ENCODE measurements around the gene DNAH10.

DNAH10 gene

DNA sequence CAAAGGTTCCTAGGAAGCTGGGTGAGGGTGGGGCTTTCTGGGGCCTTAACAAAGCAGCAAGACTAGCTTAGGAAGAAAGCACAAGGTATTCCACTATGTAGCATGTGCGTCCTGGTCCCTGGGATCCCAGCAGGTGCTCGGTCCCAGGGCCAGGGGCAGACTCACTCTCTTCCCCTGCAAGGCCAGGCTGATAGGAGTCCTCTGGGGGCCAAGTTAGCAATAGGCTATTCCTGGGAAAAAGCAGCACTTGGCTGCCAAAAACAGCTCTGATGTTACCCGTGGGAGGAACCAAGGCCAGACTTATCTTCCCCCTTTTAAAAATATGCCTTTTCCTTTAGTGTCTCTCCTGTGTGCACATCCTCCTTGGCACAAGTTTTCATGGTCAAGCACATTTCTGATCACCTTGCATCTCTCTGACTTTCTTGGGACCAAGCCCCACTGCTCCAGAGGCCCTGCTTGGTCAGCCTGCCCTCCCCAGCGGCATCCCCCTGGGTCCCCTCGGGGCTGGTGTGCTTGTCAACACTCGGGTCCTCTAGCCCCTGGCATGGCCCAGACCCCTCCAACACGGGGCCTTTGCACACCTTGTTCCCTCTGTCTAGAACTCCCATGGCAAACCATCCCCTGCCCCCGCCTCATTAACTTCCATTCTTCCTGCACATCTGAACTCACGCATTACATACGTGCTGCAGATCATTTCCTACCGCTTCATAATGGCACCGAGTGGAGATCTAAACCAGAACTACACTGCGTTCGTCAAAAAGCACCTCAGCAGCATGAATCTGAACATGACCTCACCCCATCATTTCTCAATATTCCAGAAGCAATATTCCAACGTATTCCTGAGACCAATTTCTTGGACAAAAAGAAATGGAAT is 188.6 kb downstream of the DNAH10 start:
- no peak for DNase-seq

GRCh38 chr12:123951467-123951866 is 189.4 kb downstream of the DNAH10 start:
- no peak for DNase-seq

GRCh38 chr12:123952037-123952436 is 189.9 kb downstream of the DNAH10 start:
- DNase-seq = no peak

DNA sequence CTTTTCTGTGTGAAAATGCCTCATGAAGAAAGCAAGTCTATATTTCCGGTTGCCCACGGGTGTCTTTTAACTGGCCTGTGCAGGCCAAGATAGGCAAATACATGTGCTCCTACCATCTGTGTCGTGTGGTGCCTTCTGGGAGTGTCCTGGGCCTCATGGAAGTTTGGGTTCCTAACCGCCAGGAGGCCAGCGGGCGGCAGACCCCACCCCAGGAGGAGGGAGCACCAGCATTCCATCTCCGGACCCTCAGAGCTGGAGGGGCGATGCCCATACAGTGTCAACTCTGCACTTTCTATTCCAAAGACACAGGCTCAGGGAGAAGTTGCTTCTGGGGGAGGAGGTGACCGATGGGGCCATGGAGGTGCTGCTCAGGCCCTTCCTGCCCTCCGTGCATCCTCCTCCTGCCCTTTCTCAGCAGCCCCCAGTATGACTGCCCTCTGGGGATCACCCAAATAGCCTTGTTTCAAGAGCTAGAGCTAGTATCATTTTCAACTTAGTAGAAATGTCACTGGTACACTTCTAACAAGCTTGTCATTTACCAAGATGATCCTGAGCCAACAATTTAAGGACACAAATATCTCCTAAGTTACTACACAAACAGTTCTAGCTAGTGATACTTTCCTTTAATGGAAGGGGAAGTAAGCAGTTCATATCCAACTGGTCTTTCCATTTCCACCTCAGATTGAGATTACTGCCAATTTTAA is 192.7 kb downstream of the DNAH10 start:
- DNase-seq = no peak

GRCh38 chr12:123956249-123956648 is 194.1 kb downstream of the DNAH10 start:
- DNase-seq = no peak

- no peak for DNase-seq
Measured at GRCh38 chr12:123957196-123957595, 195.1 kb downstream of the DNAH10 start.

DNA sequence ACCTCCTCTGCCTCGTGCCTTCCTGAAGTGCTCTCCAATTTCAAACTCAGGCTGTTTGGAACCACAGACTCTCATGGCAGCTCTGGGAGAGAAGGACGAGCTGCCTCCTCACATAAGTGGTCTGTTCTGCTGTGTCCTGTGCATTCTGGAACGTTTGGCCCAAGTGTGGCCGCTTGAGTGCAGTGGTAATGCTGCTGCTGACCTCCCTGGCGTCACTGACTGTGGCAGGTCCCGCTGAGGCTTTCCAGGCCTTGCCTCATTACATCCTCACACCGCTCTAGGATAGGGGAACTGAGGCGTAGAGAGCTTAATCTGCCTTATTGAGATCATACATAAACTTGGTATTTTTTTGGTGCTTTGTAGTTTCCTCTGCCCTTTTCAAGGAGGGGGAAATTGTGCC is 196.4 kb downstream of the DNAH10 start:
- no peak for DNase-seq

- no peak for DNase-seq
Measured at GRCh38 chr12:123958876-123959275, 196.8 kb downstream of the DNAH10 start.

GRCh38 chr12:123960029-123960735 is 198.1 kb downstream of the DNAH10 start:
- DNase-seq = no peak

DNA sequence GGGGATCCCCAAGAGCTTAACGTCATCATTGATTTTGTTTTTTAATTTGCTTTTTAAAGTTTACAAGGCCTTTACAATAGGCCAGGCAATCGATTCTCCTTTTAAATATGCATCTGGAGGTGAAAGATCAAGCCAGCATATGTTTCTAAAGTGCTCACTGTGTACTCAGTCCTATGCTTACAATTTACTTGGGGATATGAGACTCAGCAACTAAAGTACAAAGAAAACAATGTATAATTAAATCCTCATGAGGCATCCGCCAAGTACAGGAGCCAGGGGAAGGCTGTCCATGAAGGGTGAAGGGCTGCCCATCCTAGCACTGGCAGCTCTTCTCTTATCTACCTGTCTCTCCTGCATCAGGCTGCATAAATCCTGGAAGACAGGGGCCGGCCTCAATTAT is 198.8 kb downstream of the DNAH10 start:
- DNase-seq = no peak

DNA sequence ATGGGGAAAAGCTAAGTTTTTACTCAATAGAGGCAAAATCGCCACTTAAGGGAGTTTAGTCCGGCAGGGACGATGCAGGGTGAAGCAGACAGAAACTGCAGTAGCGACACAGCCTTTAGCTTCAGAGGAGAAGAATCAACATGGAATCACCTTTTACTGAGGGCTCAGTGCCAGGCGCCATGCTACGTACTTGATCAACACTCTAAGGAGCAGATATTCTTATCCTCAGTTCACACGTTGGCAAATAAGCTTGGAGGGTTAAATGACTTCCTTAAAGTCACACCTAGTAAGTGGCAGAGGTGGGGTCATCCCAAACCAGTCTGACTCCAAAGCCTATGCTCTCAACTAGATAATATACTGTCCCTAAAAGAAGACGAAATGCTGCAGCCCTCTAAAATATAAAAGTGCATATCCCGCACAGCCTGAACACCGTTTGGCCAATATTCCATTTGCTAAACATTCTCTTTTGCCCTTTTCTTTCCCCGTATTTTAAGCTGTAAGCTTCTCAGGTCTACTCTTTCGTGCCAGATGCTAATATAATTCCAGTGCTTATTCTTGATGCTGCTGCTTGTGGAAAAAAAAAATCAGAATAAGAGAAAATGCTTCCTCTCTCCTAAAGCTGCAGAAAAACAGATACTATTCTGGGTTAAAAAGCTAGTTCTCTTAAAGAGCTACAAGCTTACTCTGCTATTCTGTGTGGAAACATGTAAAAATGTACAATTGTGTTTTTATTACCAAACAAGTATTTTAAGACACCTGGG is 199.7 kb downstream of the DNAH10 start:
- no peak for DNase-seq

DNA sequence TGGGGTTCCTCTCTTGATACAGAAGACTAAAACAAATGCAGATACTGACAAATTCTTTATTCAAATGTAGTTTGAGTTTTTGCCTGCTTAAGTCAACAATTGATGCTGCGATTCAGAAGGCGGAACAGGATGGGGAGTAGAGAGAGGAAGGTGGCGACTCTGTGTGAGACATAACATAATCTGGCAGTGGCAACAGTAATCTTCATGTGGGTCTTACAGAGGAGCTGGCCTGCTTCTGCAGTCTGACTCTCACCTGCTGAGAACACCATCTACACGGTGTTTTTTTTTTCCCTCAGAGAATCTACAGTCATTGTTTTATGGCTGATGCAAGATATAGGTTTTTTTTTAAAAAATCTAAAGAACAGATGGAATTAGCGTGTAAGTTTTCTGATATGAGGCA is 200.4 kb downstream of the DNAH10 start:
- no peak for DNase-seq

DNA sequence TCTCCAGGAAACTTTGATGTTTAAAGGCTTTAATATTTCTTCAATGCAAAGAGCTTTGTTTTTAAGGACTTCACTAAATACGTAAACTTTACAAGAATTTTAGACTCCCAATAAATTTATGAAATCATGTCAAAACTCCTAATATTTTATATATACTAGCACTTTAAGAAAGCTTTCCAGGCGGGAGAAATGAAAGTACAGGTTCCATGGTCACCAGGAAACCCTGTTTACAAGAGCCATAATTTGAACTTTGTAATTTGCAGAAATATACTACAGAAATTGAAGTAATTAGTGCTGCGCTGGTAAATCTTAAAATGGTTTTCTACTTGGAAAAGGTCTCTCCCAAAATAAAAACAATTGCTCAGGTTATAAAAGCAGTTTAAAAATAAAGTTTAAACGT is 201.7 kb downstream of the DNAH10 start:
- DNase-seq = no peak

- no peak for DNase-seq
Measured at GRCh38 chr12:123965382-123965781, 203.3 kb downstream of the DNAH10 start.

DNA sequence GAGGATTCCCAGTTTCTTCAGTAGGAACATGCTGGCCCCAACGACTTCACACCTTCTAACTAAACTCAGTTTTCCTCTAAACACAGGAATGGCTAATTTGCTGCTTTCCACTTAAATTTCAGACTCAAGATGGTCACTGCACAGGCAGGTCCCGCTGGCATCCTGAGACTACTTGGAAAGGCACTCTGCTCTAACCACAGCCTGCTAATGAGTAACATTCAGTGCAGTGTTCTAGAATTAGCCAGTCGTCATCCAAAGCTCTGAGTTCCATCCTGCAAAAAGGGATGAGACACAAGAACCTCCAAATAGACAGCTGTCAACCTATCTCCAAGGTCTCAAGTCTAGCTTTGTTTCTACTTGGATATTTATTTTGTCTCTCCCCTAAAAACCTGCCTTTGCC is 204.5 kb downstream of the DNAH10 start:
- DNase-seq = no peak

DNA sequence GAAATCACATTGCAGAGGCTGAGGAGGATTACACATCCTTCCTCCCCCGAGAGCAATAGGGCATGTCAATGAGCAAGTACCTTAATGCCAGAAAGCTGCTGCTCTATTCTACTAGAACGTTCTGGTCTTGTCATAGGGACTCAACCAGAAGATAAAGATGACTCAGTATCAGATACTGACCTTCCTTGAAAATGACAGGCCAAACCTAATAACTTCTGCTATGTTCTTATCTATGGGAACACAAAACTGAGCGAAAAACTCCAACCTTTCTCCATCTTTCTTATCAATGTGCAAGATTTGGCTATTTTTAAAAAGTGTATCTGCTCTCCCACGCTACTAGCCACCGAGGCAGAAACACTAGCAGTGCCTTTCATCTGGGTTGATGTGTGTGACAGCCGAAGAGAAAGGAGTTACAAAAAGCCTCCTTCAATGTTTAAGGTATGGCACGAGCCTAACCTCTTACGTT is 205.1 kb downstream of the DNAH10 start:
- peak; percentile 71 for DNase-seq

DNA sequence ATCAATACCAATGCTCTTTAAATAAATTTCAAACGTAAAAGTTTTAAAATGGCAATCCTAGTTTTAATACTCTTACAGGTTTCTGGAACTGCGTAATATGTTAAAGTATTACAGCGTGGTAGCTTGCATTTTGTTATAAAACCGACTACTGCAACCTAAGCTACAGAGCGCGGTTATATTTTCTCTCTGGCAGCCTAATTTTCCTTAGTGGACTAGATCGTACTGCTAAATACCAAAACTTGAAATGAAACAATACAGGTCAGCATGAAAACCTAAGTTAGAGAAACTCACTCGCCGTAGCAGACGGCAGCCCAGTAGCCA is 209.3 kb downstream of the DNAH10 start:
- no peak for DNase-seq

- DNase-seq = peak; percentile 31
Measured at GRCh38 chr12:123971770-123972456, 209.8 kb downstream of the DNAH10 start.

DNA sequence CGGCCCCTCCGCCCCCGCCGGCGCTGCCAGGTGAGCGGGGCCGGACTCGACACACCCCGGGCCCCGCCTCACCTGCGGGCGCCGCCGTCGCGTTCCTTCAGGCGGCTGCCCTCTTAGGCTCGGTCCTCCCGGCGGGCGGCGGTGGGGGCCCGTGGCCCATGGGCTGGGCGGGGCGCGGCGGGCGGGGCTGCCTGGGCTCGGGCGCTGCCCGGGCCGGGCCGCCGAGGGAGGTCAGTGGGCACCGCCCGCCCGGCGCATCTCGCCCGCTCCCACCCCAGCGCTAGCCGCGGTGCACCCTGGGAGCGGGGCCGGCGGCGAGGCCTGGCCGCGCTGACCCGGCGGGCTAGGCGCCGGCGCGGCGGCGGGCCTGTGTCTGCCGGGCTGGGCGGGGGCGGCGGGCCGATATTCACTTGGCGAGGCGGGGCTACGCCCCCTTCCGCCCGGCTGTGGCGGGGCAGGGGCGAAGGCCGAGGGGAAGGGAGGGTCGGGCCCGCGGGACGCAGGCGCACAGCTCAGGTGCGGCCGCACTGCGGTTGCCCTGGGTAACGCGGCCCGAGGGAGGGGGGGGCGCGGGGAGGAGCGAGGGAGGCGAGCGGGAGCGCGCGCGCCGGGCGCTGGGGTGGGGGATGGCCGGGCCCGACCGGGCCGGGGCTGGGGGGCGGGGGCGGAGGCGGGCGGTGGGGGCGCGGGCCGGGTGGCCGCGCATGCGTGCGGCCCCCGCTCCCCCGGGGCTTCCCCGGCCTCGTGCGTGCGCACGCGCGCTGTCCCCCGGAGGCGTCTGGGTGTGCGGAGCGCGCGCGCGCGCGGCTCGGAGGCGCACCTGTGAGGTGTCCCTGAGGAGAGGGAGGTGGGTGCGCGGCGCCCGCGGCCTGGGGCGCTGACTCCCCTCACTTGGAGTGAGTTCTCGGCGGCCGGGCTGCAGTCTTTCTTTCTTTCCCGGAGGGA is 210.6 kb downstream of the DNAH10 start, which contains the start of the genes CCDC92 and ZNF664:
Gene CCDC92, minus strand, starts transcription at position 375 of the 945 bp plus-strand sequence. CDS start 28,526 bp downstream, outside the sequence.
Gene ZNF664, plus strand, starts transcription at position 759 of the 945 bp plus-strand sequence. CDS start 38,930 bp downstream, outside the sequence.
- DNase-seq = peak; percentile 95

DNA sequence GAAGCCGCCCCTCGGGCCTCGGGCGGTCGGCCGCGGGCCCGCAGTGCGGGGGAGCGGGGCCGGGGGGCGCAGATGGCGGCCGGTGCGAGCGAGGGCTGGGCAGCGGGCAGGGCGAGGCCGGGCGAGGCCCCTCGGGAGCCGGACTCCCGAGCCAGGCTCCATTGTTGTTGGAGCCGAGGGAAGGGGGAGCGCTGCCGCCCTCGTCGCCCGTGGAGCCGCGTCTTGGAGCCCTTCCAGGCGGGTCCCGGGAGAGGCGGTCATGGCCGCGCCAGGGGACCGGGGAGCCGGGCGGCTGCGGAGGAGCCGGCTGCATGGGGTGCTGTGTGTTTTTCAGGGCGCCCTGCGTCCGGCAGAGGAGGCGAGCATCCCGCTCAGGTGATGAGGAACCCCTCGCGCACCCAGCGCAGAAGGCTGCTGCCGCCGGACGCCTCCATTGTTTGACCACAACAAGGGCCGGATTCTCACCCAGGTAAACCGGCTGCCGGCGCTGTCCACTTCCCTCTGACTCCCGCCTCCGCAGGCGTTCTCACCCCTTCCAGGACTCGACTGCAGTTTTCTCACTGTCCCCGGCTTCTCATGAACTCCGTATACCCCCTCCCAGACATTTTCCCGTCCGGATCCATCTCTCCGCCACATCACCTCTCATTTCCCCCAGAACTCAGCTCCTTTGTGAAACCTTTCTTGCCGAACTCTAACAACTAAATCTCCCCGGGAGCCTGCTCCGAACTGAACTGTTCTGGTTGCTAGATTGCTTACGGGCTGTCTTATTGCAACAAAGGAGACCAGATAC is 211.6 kb downstream of the DNAH10 start:
- DNase-seq = peak; percentile 49
